MM.1S (cell line): ENCODE results near the gene PBX3.

Experiments
- DNase-seq: peaks from one replicate; pipeline ENCODE4 v3.0.0-alpha.2; 2015
- H2AFZ ChIP-seq: fragments of 300-600 bp; sonication (generic); 2 replicates; pipeline ENCODE4 v1.6.0; 2016; ENCODE audit warnings: antibody characterized with exemption, low read length
- H3F3A ChIP-seq: fragments of 300-600 bp; sonication (generic); 2 replicates; pipeline ENCODE4 v1.6.1; 2016; ENCODE audit warnings: mild to moderate bottlenecking, antibody characterized with exemption, low read length, moderate library complexity, mixed read lengths; ENCODE audit not compliant: insufficient read depth
- H3K27ac ChIP-seq: fragments of 300-600 bp; sonication (generic); 2 replicates; pipeline ENCODE4 v1.5.1; 2016; ENCODE audit warnings: mild to moderate bottlenecking, low read length
- H3K27me3 ChIP-seq: fragments of 300-600 bp; sonication (generic); replicated peaks from 2 replicates; pipeline ENCODE4 v1.6.0; 2016; ENCODE audit warnings: low read length; ENCODE audit not compliant: insufficient read depth
- H3K36me3 ChIP-seq: fragments of 300-600 bp; sonication (generic); replicated peaks from 2 replicates; pipeline ENCODE4 v1.6.1; 2016; ENCODE audit warnings: mild to moderate bottlenecking, low read length, mixed read lengths; ENCODE audit not compliant: insufficient read depth
- H3K4me1 ChIP-seq: fragments of 300-600 bp; sonication (generic); 2 replicates; pipeline ENCODE4 v1.6.1; 2016; ENCODE audit warnings: low read length, mixed read lengths
- H3K4me2 ChIP-seq: fragments of 300-600 bp; sonication (generic); 2 replicates; pipeline ENCODE4 v1.6.0; 2016; ENCODE audit warnings: low read depth, low read length
- H3K4me3 ChIP-seq: fragments of 300-600 bp; sonication (generic); 2 replicates; pipeline ENCODE4 v1.5.1; 2016; ENCODE audit warnings: low read length, mixed read lengths
- H3K79me2 ChIP-seq: fragments of 300-600 bp; sonication (generic); 2 replicates; pipeline ENCODE4 v1.6.1; 2016; ENCODE audit warnings: mixed run types, low read length, mixed read lengths
- H3K9ac ChIP-seq: fragments of 300-600 bp; sonication (generic); 2 replicates; pipeline ENCODE4 v1.6.1; 2016; ENCODE audit warnings: low read length, mixed read lengths
- H3K9me2 ChIP-seq: fragments of 300-600 bp; sonication (generic); replicated peaks from 2 replicates; pipeline ENCODE4 v1.6.1; 2016; ENCODE audit warnings: mild to moderate bottlenecking, low read length, mixed read lengths; ENCODE audit not compliant: insufficient read depth
- H3K9me3 ChIP-seq: fragments of 300-600 bp; sonication (generic); replicated peaks from 2 replicates; pipeline ENCODE4 v1.6.1; 2016; ENCODE audit warnings: mild to moderate bottlenecking, low read length, mixed read lengths; ENCODE audit not compliant: insufficient read depth
- H4K20me1 ChIP-seq: fragments of 300-600 bp; sonication (generic); 2 replicates; pipeline ENCODE4 v1.6.1; 2016; ENCODE audit warnings: mild to moderate bottlenecking, low read length, moderate library complexity, mixed read lengths; ENCODE audit not compliant: insufficient read depth
- CTCF ChIP-seq: fragments of 300-600 bp; sonication (generic); IDR thresholded peaks from 2 replicates; pipeline ENCODE4 v1.5.1; 2016; ENCODE audit warnings: antibody characterized with exemption, low read length, mixed read lengths
- EZH2 ChIP-seq: fragments of 300-600 bp; sonication (generic); optimal IDR thresholded peaks from 2 replicates; pipeline ENCODE3; 2017; ENCODE audit warnings: low read depth, mild to moderate bottlenecking, antibody characterized with exemption, low read length, mixed read lengths
- EZH2phosphoT487 ChIP-seq: fragments of 300-600 bp; sonication (generic); IDR thresholded peaks from 2 replicates; pipeline ENCODE4 v1.6.1; 2018; ENCODE audit warnings: antibody characterized with exemption, low read length

The PBX3 gene

DNA sequence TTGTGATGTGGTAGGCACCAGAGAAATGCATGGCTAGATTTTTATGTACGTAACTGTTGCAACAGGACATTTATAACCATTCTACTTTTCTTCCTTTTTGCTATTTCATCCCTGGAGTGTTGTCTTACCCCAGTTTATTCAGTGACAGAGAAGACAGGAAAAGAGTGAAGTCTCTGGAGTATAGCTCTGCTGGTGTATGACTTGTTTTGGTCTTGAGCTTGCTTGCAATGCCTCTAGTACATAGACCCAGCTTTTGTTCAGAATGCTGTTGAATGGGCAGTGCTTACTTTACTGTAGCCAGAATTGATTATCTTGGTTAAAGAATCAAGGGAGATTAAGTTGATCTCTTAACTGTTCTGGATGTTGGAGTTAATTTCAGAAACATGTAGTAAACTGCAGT, 94.3 kb downstream of the PBX3 start:
- Histone ChIP-seq H3K79me2 (no peaks in the 10 kb centered on the region), H3K27ac (no peak overlapping the region)

DNA sequence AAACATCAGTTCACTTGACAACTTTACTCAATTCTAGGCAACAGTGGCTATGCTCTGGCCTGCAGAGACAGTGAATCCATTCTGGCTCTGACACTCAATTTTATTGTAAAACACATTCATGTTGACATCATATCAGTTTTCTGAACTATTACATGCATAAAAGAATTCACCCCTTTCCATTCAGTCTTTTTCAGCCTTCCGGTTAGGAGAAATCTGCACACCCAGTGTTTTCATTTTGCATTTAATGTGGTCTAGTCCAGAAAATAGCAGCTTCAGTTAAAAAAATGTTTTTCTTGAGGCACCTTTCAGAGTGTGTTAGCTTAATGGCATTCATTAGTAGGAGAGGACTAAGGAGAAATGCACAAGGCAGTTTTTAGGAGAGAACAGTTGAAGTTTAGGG, 95.1 kb downstream of the PBX3 start:
- no peak overlapping the region for H3K4me2 ChIP-seq
- no peaks in the 10 kb centered on the region for H3K79me2 ChIP-seq
- H2AFZ ChIP-seq, result no peak overlapping the region
- H3K27ac ChIP-seq, result no peak overlapping the region
- no peaks in the 10 kb centered on the region for H4K20me1 ChIP-seq
- H3K4me3 ChIP-seq, result no peak overlapping the region
- no peak overlapping the region for H3K9ac ChIP-seq
- no peak for DNase-seq
- no peaks in the 10 kb centered on the region for H3K9me2 ChIP-seq
- H3K4me1 ChIP-seq, result no peaks in the 10 kb centered on the region
- H3F3A ChIP-seq, result no peaks in the 10 kb centered on the region
- H3K9me3 ChIP-seq, result no peaks in the 10 kb centered on the region
- no peaks in the 10 kb centered on the region for H3K27me3 ChIP-seq
- no peaks in the 10 kb centered on the region for H3K36me3 ChIP-seq
- TF ChIP-seq EZH2phosphoT487 (no peak), EZH2 (no peak), CTCF (no peak)

More for the DNA sequence above, 94.3 kb downstream of the PBX3 start:
- Histone ChIP-seq H3K9ac (no peak overlapping the region), H2AFZ (no peak overlapping the region), H4K20me1 (no peaks in the 10 kb centered on the region), H3K4me2 (no peak overlapping the region), H3K9me3 (no peaks in the 10 kb centered on the region), H3K27me3 (no peaks in the 10 kb centered on the region), H3K4me3 (no peak overlapping the region), H3F3A (no peaks in the 10 kb centered on the region), H3K4me1 (no peaks in the 10 kb centered on the region), H3K9me2 (no peaks in the 10 kb centered on the region), H3K36me3 (no peaks in the 10 kb centered on the region)
- TF ChIP-seq EZH2 (no peak), CTCF (no peak), EZH2phosphoT487 (no peak)
- DNase-seq, result no peak

DNA sequence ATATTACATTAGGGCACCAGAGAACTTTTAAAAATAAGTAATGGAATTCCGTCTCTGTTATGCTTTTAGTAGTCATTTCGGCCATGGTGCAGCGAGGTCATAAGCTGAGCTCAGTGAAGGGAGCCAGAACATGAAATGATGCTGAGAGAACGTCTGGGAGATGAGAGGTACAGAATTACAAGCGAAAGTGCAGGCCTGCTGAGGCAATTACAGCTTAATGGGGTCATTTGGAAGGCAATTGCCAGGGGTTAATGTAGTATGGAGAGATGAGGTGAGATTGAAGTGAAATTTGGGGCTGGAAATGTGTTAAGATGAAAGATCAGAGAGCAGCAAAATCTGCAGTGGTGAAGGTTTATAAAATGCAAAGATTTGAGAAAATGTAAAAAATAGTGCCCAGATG, 96.5 kb downstream of the PBX3 start:
- no peak for TF ChIP-seq CTCF
- TF ChIP-seq EZH2, result no peak
- no peak for TF ChIP-seq EZH2phosphoT487
- no peaks in the 10 kb centered on the region for H3K79me2 ChIP-seq
- no peak for DNase-seq
- no peaks in the 10 kb centered on the region for H3K27me3 ChIP-seq
- H2AFZ ChIP-seq, result no peak overlapping the region
- H3K4me3 ChIP-seq, result no peak overlapping the region
- no peaks in the 10 kb centered on the region for H3F3A ChIP-seq
- no peaks in the 10 kb centered on the region for H3K36me3 ChIP-seq
- no peaks in the 10 kb centered on the region for H4K20me1 ChIP-seq
- H3K9me3 ChIP-seq, result no peaks in the 10 kb centered on the region
- no peaks in the 10 kb centered on the region for H3K4me1 ChIP-seq
- H3K4me2 ChIP-seq, result no peak overlapping the region
- no peaks in the 10 kb centered on the region for H3K9me2 ChIP-seq
- no peak overlapping the region for H3K9ac ChIP-seq
- H3K27ac ChIP-seq, result no peak overlapping the region
